HepG2 (cell line): ENCODE data around the gene SCEL. TPM values are rescaled to one million over a fixed set of nuclear protein-coding genes. Genes with fewer than 3 reads are reported as not detected.

Experiments
- ATAC-seq: fragments of 200-7000 bp; cut with Tn5 transposase; 3 replicates; pipeline ENCODE4 v1.9.1; 2020; ENCODE audit warnings: mild to moderate bottlenecking, moderate library complexity
- BruUV-seq: library from RNA; stranded (reverse); fragments of 400-500 nt; replicated peaks from 2 replicates; lab custom pipeline; 2021; lab: Mats Ljungman, UMichigan
- CTCF ChIA-PET: fragments of 300-600 bp; formaldehyde crosslinking; extraction: SDS; loops from one replicate; lab custom pipeline; 2021; ENCODE audit warnings: low total read pairs, inconsistent platforms, low intra/inter-chr PET ratio; lab: Yijun Ruan, JAX
- POLR2A ChIA-PET: fragments of 350-600 bp; sonication (Branson Sonifier 250); formaldehyde crosslinking; loops from one replicate; lab custom pipeline; 2020; ENCODE audit warnings: antibody characterized with exemption, inconsistent platforms; lab: Yijun Ruan, JAX
- DNase-seq: peaks from one replicate; pipeline ENCODE4 v3.0.0-alpha.2; 2015; ENCODE audit warnings: low spot score
- FAIRE-seq: peaks from 3 replicates; lab custom pipeline; 2011; peaks lifted over from hg19 to GRCh38; lab: Jason Lieb, UNC
- H2AFZ ChIP-seq: one replicate; pipeline ENCODE4 v1.6.1; 2011; ENCODE audit warnings: low read length, inconsistent platforms
- H3K27ac ChIP-seq: fragments of 300-600 bp; 3 replicates; pipeline ENCODE4 v1.8.0; 2011; ENCODE audit warnings: mixed run types, mild to moderate bottlenecking, mixed read lengths, low read length, inconsistent platforms; ENCODE audit not compliant: insufficient read depth; ENCODE audit errors: extremely low read length
- H3K27me3 ChIP-seq, 2 experiments: fragments of 200-600 bp in 1 of 2; 2 replicates in 1 of 2; 3 replicates in 1 of 2; pipeline versions ENCODE4 v1.6.0 to v1.8.0; 2011; ENCODE audit warnings: low read length in 2 of 2, mild to moderate bottlenecking in 2 of 2, moderate library complexity in 2 of 2, inconsistent platforms in 1 of 2; ENCODE audit not compliant: insufficient read depth in 2 of 2, control insufficient read depth in 1 of 2
- H3K36me3 ChIP-seq, 2 experiments: fragments of 200-600 bp in 1 of 2; replicated peaks in 1 of 2; 2 replicates in 1 of 2; 3 replicates in 1 of 2; pipeline versions ENCODE4 v1.5.1 to v1.8.0; 2011; ENCODE audit warnings: low read length in 2 of 2, inconsistent platforms in 1 of 2; ENCODE audit not compliant: insufficient read depth in 2 of 2, control insufficient read depth in 1 of 2
- H3K4me1 ChIP-seq: 2 replicates; pipeline ENCODE4 v1.5.1; 2012; ENCODE audit warnings: low read length, inconsistent platforms; ENCODE audit not compliant: insufficient read depth
- H3K4me2 ChIP-seq: 2 replicates; pipeline ENCODE4 v1.6.0; 2011; ENCODE audit warnings: low read depth, low read length, inconsistent platforms
- H3K4me3 ChIP-seq, 3 experiments: fragments of 200-600 bp in 1 of 3; sonication (generic), shearing (Covaris generic) in 1 of 3; replicated peaks in 1 of 3; 2 replicates each; pipeline ENCODE4 v1.5.1; 2011 to 2016; ENCODE audit warnings: low read length in 3 of 3, inconsistent platforms in 2 of 3, low read depth in 2 of 3, mild to moderate bottlenecking in 2 of 3, control low read depth in 1 of 3, mixed read lengths in 1 of 3; ENCODE audit not compliant: insufficient read depth in 1 of 3
- H3K79me2 ChIP-seq: one replicate; pipeline ENCODE4 v1.6.1; 2011; ENCODE audit warnings: low read length, inconsistent platforms; ENCODE audit not compliant: insufficient read depth
- H3K9ac ChIP-seq: 2 replicates; pipeline ENCODE4 v1.6.0; 2011; ENCODE audit warnings: mild to moderate bottlenecking, low read depth, low read length, inconsistent platforms; ENCODE audit not compliant: insufficient read depth
- H3K9me3 ChIP-seq: 2 replicates; pipeline ENCODE4 v1.5.1; 2012; ENCODE audit warnings: mild to moderate bottlenecking, low read length
- H4K20me1 ChIP-seq: 2 replicates; pipeline ENCODE4 v1.6.0; 2011; ENCODE audit warnings: inconsistent platforms, mild to moderate bottlenecking, low read length, moderate library complexity; ENCODE audit not compliant: insufficient read depth
- AHR ChIP-seq: IDR thresholded peaks from 2 replicates; pipeline ENCODE4 v1.6.1; 2018; ENCODE audit warnings: missing genetic modification reagents, missing compliant biosample characterization
- GATA4 ChIP-seq: sonication (generic); IDR thresholded peaks from 2 replicates; pipeline ENCODE4 v1.6.1; 2016; ENCODE audit warnings: antibody characterized with exemption, low read depth, borderline replicate concordance
- HNF1A ChIP-seq, 2 experiments: sonication (generic) in 1 of 2; formaldehyde crosslinking in 1 of 2; IDR thresholded peaks; 2 replicates each; pipeline versions ENCODE4 v1.4.0 to v1.6.1; 2016 to 2020; ENCODE audit warnings: borderline replicate concordance in 1 of 2, low read depth in 1 of 2, mild to moderate bottlenecking in 1 of 2, missing genetic modification reagents in 1 of 2
- KAT8 ChIP-seq: IDR thresholded peaks from 2 replicates; pipeline ENCODE4 v1.6.1; 2016; ENCODE audit warnings: missing genetic modification reagents, missing compliant biosample characterization
- NBN ChIP-seq: fragments of 450-650 bp; conservative IDR thresholded peaks from 2 replicates; pipeline ENCODE4 v1.6.1; 2017
- RXRB ChIP-seq: IDR thresholded peaks from 2 replicates; pipeline ENCODE4 v1.6.1; 2016; ENCODE audit warnings: borderline replicate concordance, missing genetic modification reagents, missing compliant biosample characterization
- SP140L ChIP-seq: sonication (generic); formaldehyde crosslinking; IDR thresholded peaks from 2 replicates; pipeline ENCODE4 v1.4.0; 2020; ENCODE audit warnings: missing genetic modification reagents, borderline replicate concordance
- TBP ChIP-seq: sonication (generic); formaldehyde crosslinking; IDR thresholded peaks from 2 replicates; pipeline ENCODE4 v1.5.0; 2020; ENCODE audit warnings: missing genetic modification reagents
- ZNF235 ChIP-seq: sonication (generic); formaldehyde crosslinking; IDR thresholded peaks from 2 replicates; pipeline ENCODE4 v1.8.1; 2023; ENCODE audit warnings: mild to moderate bottlenecking, missing genetic modification reagents, borderline replicate concordance
- ZNF253 ChIP-seq: sonication (generic); formaldehyde crosslinking; IDR thresholded peaks from 2 replicates; pipeline ENCODE4 v1.8.0; 2022; ENCODE audit warnings: mild to moderate bottlenecking, missing genetic modification reagents, borderline replicate concordance
- ZNF441 ChIP-seq: sonication (generic); formaldehyde crosslinking; IDR thresholded peaks from 2 replicates; pipeline ENCODE4 v1.7.0; 2021; ENCODE audit warnings: missing genetic modification reagents, borderline replicate concordance
- ZNF562 ChIP-seq: sonication (generic); formaldehyde crosslinking; IDR thresholded peaks from 2 replicates; pipeline ENCODE4 v1.8.0; 2022; ENCODE audit warnings: missing genetic modification reagents, borderline replicate concordance
- ZNF7 ChIP-seq: IDR thresholded peaks from 2 replicates; pipeline ENCODE4 v1.6.1; 2016; ENCODE audit warnings: missing biosample characterization, missing genetic modification reagents
- in situ Hi-C: cut with HindIII; loops from 2 replicates; pipeline ENCODE4 v1.10.0; 2017; ENCODE audit warnings: low pct_unique_long_range_greater_than_20kb; ENCODE audit not compliant: extremely low pct_ligation_motif_present
- intact Hi-C: fragments of 100-400 bp; cut with micrococcal nuclease; formaldehyde crosslinking; loops from one replicate; pipeline ENCODE4 v1.10.0; 2022; ENCODE audit not compliant: unreplicated experiment
- polyA plus RNA-seq, 8 experiments: library from polyadenylated mRNA; depleted of rRNA in 3 of 8; stranded (reverse) in 7 of 8; unstranded in 1 of 8; fragments of >200 nt; fragmentation: Illumina TruSeq in 4 of 8; extraction: Trizol in 4 of 8; gene quantifications; 2 replicates each; pipeline versions ENCODE4 v1.2.1 to v1.2.3, GENCODE V29; 2011 to 2016; ENCODE audit warnings: low read depth in 4 of 8, missing spikeins in 1 of 8, mixed read lengths in 1 of 8; ENCODE audit not compliant: insufficient read depth in 1 of 8
- total RNA-seq, 5 experiments: library from RNA; depleted of rRNA; stranded (reverse); fragments of >200 nt; fragmentation: Illumina TruSeq; extraction: Trizol; gene quantifications; 2 replicates each; pipeline ENCODE4 v1.2.3, GENCODE V29; 2016; ENCODE audit warnings: low read depth in 1 of 5

Gene SCEL
- total and polyA plus RNA-seq, 2 of the 13 experiments (the other 11 are each of a cell fraction or from before 2014, with no cell fraction given) = not detected

GRCh38 chr13:77623806-77624205, 88.3 kb downstream of the SCEL start (continued):
- no peak for TF ChIP-seq ZNF441 (CRISPR knock-in tag)
- no peak for TF ChIP-seq NBN

DNA sequence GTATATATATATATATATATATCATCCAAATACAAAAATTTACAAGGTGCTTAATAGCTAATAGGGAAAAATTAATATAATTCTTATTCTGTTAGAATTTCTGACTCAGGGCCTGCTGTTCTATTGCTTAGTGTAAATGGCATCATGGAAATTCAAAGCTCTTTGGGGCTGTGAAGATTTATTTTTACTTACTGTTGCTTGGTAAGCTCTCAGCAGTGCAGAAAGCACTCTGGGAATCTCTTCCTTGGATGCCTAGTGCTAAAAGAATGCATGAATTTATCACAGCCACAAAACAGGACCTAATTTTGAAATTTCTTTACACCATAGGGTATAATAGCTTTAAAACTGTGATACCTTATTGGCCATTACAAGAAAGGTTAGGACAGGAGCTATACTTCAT, 92.7 kb downstream of the SCEL start:
- no peak for FAIRE-seq
- Histone ChIP-seq H3K9ac (no peak overlapping the region), H3K79me2 (no peaks in the 10 kb centered on the region), H3K4me2 (no peak overlapping the region), H3K4me1 (no peaks in the 10 kb centered on the region), H4K20me1 (no peaks in the 10 kb centered on the region), H3K27me3 (no peaks in the 10 kb centered on the region; a peak in 1 of 5 replicates), H3K27ac (no peak overlapping the region), H3K4me3 (no peak overlapping the region), H3K9me3 (no peaks in the 10 kb centered on the region), H3K36me3 (no peaks in the 10 kb centered on the region), H2AFZ (no peak overlapping the region)
- no peak for DNase-seq
- intact Hi-C loops (no loop called here), in situ Hi-C loops (no loop called here)
- TF ChIP-seq RXRB (CRISPR knock-in tag) (no peak), SP140L (CRISPR knock-in tag) (no peak), TBP (CRISPR knock-in tag) (no peak), ZNF7 (no peak), ZNF253 (CRISPR knock-in tag) (no peak), AHR (CRISPR knock-in tag) (no peak), KAT8 (CRISPR knock-in tag) (no peak), HNF1A (IDR thresholded peaks at IDR 0.05; ENCODE audit: low read depth) (no peak), HNF1A (CRISPR knock-in tag; IDR thresholded peaks at IDR 0.05; ENCODE audit: borderline replicate concordance) (no peak), ZNF562 (CRISPR knock-in tag) (no peak), GATA4 (no peak), ZNF235 (CRISPR knock-in tag) (no peak)
- ChIA-PET CTCF (no interaction called here), POLR2A (no interaction called here)
- ATAC-seq = no peak
- no TSS peak for BruUV-seq
